Cerebellar nuclear complex (tissue), 1 donor: ENCODE measurements around the gene PRKCQ.
A peak's percentile ranks its signal among the peaks of the same experiment; 100 is the strongest.
"Not testable (repeated sequence)": the region's sequence is repeated elsewhere in the genome, so short reads cannot be mapped to it uniquely, and the experiment has no call there.

Source experiments
- DNase-seq, 2 experiments: peaks; one replicate each; lab custom pipeline; 2025; lab: John Stamatoyannopoulos, UW

PRKCQ gene

GRCh38 chr10:6491841-6492609 is 88.1 kb downstream of the PRKCQ start:
- DNase-seq = peak in 1 of 2 experiments; percentile 0

- DNase-seq = no peak
Measured at GRCh38 chr10:6490614-6491013, 89.5 kb downstream of the PRKCQ start.

GRCh38 chr10:6487920-6488319 is 92.2 kb downstream of the PRKCQ start:
- DNase-seq = no peak

- DNase-seq = no peak
Measured at GRCh38 chr10:6486309-6486708, 93.8 kb downstream of the PRKCQ start.

GRCh38 chr10:6482737-6483357 is 97.2 kb downstream of the PRKCQ start:
- no peak for DNase-seq

GRCh38 chr10:6478722-6479121 is 101.4 kb downstream of the PRKCQ start:
- DNase-seq = no peak

- DNase-seq = no peak
Measured at GRCh38 chr10:6476989-6477388, 103.1 kb downstream of the PRKCQ start.

- DNase-seq = no peak
Measured at GRCh38 chr10:6474871-6475270, 105.2 kb downstream of the PRKCQ start.

- no peak for DNase-seq
Measured at GRCh38 chr10:6473901-6474370, 106.1 kb downstream of the PRKCQ start.

GRCh38 chr10:6473430-6473829 is 106.6 kb downstream of the PRKCQ start:
- no peak for DNase-seq

GRCh38 chr10:6472710-6473005 is 107.4 kb downstream of the PRKCQ start:
- DNase-seq = not testable (repeated sequence)

- DNase-seq = no peak
Measured at GRCh38 chr10:6470894-6471618, 109.0 kb downstream of the PRKCQ start.

- no peak for DNase-seq
Measured at GRCh38 chr10:6469661-6470060, 110.4 kb downstream of the PRKCQ start.

- no peak for DNase-seq
Measured at GRCh38 chr10:6465854-6466601, 114.0 kb downstream of the PRKCQ start.

GRCh38 chr10:6465437-6465836 is 114.6 kb downstream of the PRKCQ start:
- DNase-seq = no peak

- DNase-seq = no peak
Measured at GRCh38 chr10:6464862-6465430, 115.1 kb downstream of the PRKCQ start.

- DNase-seq = no peak
Measured at GRCh38 chr10:6463366-6463765, 116.7 kb downstream of the PRKCQ start.

GRCh38 chr10:6461961-6462360 is 118.1 kb downstream of the PRKCQ start:
- DNase-seq = no peak

- DNase-seq = no peak
Measured at GRCh38 chr10:6460861-6461409, 119.1 kb downstream of the PRKCQ start.

GRCh38 chr10:6458814-6459213 is 121.3 kb downstream of the PRKCQ start:
- DNase-seq = no peak

GRCh38 chr10:6457376-6457775 is 122.7 kb downstream of the PRKCQ start:
- DNase-seq = no peak

GRCh38 chr10:6456067-6456466 is 124.0 kb downstream of the PRKCQ start:
- DNase-seq = no peak
